ENCODE results near the gene SLC39A7.

The SLC39A7 gene

DNA sequence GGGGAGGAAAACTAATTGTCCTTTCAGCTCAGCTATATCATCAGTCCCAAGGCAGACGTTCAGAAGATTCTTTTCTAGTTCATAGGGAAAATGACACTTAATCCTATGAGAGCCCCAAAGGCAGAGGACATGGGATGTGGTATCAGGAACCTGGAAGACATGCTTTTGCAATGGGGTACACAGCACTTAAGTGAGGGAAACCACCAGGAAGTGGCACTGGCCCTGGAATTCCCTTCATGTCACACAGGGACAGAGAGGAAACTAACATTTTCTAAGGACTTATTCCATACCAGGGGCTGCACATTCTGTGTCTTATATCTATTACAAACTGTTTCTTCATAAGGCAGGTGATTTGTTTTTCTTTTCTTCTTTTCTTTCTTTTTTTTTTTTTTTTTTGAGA lies 42.8 kb downstream of the SLC39A7 start:
- DNase-seq: no peak

DNA sequence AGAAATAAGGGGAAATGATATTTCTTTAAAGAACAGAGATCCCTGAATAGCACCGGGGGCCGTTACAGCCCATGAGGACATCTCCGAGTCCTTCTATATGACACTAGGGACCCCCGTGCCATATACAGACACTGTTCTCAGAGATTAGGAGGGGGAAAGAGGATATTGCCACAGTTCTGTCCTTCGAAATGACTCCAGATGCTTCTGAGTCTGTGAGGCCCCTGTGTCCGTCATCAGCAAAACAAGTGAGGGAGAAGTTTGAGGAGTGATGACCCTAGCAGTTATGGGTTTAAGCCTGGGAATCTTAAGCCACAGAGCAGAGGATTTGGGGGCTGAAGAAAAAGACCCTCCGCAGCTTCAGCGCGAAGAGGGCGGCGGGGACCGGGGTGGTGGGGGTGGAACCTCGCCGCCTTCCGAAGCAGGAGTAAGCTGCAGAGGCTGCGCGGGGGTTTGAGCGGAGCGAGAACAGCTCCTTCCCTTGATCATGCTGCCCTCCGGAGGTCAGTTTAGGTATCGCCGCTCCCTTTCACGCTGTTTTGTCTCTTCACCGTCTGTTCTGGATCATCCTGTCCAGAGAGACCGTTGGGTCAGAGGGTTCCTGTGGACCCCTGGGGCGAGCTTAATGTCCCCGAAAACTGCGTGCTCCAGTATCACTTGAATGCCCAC lies 47.4 kb downstream of the SLC39A7 start:
- peak; percentile 72 for DNase-seq

DNA sequence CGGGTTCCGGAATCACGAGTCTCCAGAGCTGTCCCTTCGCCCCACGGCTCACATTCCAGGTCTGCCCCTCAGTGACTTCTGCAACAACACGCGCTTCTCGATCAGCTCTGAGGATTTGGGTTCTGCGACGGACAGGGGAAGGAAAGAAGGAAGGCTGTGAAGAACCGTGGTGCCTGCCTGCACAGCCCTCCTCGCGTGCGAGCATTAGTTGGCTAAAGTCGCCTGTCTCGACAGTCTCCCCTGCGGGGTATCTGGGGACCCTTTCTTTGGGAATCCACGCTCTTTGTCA lies 47.9 kb downstream of the SLC39A7 start:
- DNase-seq: no peak

DNA sequence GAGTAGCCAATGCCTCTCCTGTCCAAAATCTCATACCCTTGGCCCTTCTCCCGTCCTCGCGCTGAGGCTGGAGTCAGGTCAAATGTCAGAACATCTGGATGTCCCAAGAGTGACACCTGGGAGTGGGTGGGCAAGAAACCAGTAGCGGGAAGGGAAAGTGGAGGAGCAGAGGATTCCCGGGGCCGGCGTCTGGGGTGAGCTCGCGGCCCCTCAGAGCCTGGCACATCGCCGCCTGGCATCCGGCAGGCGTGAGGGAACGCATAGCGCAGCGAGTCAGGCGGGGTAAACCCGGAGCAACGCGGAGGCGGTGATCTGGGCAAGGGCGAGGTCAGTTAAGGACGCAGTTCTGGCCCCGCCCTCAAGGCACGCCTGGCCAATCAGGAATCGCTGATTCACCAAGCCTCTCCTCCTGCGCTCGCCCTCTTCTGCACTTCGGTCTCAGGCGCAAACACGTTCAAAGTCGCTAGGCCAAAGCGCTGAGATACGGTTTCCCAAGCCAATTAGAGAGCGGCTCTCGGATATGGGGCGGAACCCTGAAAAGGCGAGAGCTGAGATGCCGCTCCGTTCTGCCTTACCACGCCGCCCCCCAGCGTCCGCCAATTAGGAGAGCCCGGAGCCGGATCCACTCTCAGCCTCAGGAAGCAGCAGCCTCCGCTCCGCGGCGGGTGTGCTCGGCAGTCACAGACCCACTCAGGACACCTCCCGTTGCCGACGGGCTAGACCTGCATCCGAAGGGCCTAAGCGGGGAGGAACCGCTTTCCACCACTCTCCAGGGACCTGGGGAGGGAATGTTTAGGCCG lies 48.5 kb downstream of the SLC39A7 start:
- peak; percentile 97 for DNase-seq

DNA sequence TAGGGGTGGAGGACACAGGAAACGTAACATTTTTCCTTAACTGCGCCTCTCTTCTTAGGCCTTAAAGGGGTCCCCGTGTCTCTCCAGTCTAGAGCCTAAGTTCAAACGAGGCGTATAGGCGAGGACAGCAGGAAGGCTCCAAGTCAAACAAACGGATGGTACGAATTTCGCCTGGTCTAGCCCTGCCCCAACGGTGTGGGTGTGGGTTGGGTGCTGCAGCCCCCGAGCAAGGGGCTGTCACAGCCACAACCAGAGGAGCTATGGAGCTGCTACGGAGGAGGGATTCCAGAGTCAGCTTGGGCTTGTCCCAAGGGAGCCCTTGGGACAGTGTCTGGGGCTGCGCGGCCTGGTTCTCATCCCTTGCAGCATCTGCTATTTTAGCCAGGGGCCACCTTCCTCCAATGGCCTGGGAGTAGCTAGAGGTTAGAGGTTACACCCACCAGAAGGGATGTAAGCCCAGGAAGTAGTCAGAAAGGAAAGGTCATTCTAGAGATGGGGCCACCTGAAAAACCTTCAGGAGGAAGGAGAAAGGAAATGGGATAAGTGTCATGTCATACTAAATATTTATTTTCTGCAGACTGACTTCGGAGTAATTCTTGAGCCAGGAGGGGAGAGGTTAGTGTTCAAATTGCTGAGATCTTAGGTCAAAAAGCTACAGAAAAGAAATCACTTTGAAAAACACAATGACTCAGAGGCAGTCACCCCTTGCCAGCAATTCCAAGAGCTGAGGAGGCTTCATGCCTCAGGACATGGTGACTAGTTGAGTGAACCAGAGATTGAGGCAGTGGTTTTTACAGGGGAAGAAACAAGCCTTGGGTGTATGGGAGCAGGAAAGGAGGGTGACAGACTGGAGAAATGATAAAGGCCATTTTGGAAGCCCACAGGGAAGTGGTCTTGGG lies 49.3 kb downstream of the SLC39A7 start:
- no peak for DNase-seq

DNA sequence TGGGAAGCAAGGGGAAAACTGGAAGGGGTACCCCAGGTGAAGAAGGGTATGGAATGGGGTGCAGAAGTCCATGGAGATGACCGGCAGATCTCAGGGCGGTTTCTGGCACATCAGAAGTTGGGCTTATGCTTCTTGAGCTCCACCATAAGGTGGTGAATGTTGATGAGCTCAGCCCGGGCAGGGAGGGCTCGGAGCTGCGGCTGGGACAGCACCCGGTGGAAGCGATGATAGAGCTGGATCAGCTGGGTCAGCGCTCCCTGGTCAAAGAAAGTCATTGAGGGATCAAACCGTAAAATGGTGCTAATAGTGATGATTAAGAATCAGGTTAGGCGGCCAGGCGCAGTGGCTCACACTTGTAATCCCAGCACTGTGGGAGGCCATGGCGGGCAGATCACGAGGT lies 50.1 kb downstream of the SLC39A7 start:
- no peak for DNase-seq

DNA sequence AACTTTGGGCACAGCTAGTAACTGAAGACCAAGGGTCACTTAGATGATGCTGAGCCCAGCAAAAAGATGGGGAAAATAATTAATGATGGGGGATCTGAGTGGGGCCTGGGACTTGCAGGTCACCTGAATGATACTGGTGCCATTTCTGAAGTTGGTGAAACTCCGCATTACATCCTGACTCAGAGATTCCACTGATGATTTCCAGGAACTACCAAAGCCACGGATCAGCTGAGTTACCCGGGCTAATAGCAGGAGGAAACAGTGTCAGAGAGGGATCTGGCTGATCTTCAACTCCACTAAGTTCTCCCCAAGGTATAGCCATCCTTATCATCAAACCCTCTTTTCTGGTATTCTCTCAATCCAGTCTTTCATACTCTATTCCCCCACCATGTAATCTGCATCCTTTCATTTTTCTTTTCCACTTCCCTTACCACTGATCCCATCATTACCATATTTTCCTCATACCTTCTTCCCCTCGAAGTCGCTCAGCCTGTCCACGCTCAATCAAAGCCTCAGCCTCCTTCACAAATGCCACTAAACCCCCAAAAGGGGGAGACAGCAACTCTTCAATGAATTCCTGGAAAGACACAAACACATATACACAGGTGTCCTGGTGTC lies 50.8 kb downstream of the SLC39A7 start:
- DNase-seq: no peak

DNA sequence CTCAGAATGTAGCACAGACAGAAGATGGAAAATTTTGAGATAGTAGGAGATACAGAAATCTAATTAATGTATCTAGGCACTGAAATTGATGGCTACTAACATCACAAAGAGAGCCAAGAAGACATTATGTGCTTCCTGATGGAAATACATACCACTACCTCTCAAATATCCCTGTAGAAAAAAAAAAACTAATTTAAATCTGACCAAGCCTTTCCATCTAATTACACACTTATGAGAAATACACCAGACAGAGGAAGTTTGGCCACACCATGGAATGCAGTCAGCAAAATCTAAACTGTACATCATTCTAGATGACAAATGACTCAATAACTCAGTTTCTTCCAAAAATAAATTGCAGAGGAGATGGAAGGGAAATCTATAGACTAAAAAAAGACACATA lies 52.1 kb downstream of the SLC39A7 start:
- no peak for DNase-seq

Data from COR-L47 (cell line).